Tibial artery (tissue), 4 donors: Measurements from ENCODE around the gene ATP9B.
A peak's percentile ranks its signal among the peaks of the same experiment; 100 is the strongest.

Experiments
- DNase-seq, 2 donors: peaks; one replicate each; pipeline ENCODE4 v3.0.0-alpha.2; 2019
- H3K27ac ChIP-seq, 2 donors: fragments of 200-600 bp; sonication (generic) in 1 of 2; 1 replicate in 1 of 2; 2 replicates in 1 of 2; pipeline ENCODE4 v1.5.1; 2018 to 2019; ENCODE audit warnings: mild to moderate bottlenecking in 1 of 2
- H3K27me3 ChIP-seq, 2 donors: fragments of 200-600 bp; sonication (generic) in 1 of 2; one replicate each; pipeline versions ENCODE4 v1.5.1 to v1.6.0; 2016 to 2019
- H3K36me3 ChIP-seq, 3 donors: fragments of 200-600 bp; sonication (generic) in 2 of 3; one replicate each; pipeline ENCODE4 v1.5.1; 2016 to 2019; ENCODE audit warnings: mild to moderate bottlenecking in 2 of 3
- H3K4me1 ChIP-seq, 4 donors: fragments of 200-600 bp; sonication (generic) in 2 of 4; 1 replicate in 3 of 4; 2 replicates in 1 of 4; pipeline ENCODE4 v1.5.1; 2016 to 2019
- H3K4me3 ChIP-seq, 2 donors: fragments of 200-600 bp; sonication (generic) in 1 of 2; 1 replicate in 1 of 2; 2 replicates in 1 of 2; pipeline ENCODE4 v1.5.1; 2018 to 2019; ENCODE audit warnings: mild to moderate bottlenecking in 2 of 2
- H3K9me3 ChIP-seq, 3 donors: fragments of 200-600 bp; sonication (generic) in 1 of 3; one replicate each; pipeline ENCODE4 v1.5.1; 2016 to 2019
- intact Hi-C: fragments of 100-400 bp; cut with DNase I; formaldehyde crosslinking; loops from one replicate; pipeline ENCODE4 v1.15.0; 2023; ENCODE audit warnings: low total_unique reads
- TF ChIP-seq, protein P1 (sequence below), 2 experiments: fragments of 200-600 bp in 1 of 2; fragments of 450-650 bp in 1 of 2; IDR thresholded peaks; one replicate each; pipeline ENCODE4 v1.5.1; 2017 to 2019; ENCODE audit warnings: antibody characterized with exemption in 2 of 2, mild to moderate bottlenecking in 1 of 2, moderate library complexity in 1 of 2

The ATP9B gene

DNA sequence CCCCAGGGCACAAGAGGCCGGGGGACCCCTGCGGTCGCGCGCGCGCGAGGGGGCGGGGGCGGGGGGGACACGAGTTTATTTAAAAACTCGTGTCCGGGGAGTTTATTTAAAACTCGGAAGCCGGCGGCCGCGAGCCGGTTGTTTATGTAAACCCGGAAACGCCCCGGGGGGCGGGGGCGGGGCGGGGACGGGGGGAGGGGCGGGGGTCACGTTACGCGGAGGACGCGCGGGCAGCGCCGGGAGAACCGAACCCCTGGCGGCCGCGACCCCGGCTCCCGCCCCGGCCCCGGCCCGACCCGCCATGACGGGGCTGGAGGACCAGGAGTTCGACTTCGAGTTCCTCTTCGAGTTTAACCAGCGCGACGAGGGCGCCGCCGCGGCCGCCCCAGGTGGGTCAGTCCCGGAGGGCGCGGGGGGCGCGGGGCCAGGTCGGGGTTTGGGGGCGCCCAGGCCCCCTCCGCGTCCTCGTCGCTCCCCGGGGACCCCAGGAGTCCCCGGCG is 330.9 kb downstream of the ATP9B start:
- Histone ChIP-seq H3K9me3 (no peaks in the 10 kb centered on the region), H3K4me1 (peaks cover 0 to 57% (median 43%) of the 10 kb centered on the region in 4 donors), H3K36me3 (no peaks in the 10 kb centered on the region), H3K27me3 (no peaks in the 10 kb centered on the region), H3K4me3 (peak overlapping the region; percentile 80 to 84), H3K27ac (peak overlapping the region; percentile 85 to 90)
- TF ChIP-seq, protein P1, sequence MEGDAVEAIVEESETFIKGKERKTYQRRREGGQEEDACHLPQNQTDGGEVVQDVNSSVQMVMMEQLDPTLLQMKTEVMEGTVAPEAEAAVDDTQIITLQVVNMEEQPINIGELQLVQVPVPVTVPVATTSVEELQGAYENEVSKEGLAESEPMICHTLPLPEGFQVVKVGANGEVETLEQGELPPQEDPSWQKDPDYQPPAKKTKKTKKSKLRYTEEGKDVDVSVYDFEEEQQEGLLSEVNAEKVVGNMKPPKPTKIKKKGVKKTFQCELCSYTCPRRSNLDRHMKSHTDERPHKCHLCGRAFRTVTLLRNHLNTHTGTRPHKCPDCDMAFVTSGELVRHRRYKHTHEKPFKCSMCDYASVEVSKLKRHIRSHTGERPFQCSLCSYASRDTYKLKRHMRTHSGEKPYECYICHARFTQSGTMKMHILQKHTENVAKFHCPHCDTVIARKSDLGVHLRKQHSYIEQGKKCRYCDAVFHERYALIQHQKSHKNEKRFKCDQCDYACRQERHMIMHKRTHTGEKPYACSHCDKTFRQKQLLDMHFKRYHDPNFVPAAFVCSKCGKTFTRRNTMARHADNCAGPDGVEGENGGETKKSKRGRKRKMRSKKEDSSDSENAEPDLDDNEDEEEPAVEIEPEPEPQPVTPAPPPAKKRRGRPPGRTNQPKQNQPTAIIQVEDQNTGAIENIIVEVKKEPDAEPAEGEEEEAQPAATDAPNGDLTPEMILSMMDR (IDR thresholded peaks at IDR 0.05), result no peak
- peak; percentile 78 to 86 for DNase-seq
- intact Hi-C loops, result loop anchor here (5.0 kb wide), 1 partner anchor 107 kb away; no protein-coding TSS in a partner anchor

DNA sequence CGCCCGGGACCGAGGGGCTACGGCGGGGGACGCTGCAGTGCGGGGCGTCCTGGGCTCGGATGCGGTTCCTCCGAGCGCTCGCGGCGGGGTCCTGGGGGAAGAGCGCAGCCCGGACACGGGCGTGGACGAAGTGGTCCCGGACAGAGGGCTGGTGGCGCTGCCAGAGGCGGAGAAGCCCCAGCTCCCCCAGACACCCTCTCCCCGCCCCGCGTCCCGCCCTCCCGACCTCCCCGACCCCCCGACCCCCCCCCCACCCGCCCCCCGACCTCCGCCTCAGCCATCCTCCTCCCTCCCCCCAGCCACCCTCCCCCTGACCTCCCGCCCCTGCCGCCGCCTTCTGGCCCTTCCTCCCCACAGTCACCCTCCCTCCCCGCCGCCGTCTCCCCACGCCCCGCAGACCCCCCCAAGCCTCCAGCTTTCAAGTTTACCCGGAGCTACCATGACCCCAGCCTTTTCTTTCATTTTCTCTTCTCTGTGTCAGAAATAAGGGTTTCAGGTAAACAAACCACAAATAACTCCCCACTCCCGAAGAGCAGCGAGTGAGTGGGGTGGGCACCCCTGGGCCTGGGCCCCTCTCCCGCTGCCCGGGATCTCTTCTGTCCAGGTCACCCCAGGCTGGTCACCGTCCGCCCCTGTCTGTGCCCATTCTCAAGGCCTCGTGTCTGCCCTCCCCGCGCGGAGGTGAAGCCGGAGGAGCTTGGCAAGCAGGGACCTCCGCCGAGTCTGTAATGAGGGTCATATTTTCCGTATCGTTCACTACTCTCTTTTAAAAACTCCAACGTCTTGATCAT is 331.6 kb downstream of the ATP9B start:
- peaks cover 0 to 55% (median 43%) of the 10 kb centered on the region in 4 donors for H3K4me1 ChIP-seq
- peak overlapping the region; percentile 80 to 84 for H3K4me3 ChIP-seq
- no peaks in the 10 kb centered on the region for H3K27me3 ChIP-seq
- no peaks in the 10 kb centered on the region for H3K9me3 ChIP-seq
- TF ChIP-seq, protein P1 (IDR thresholded peaks at IDR 0.05), result no peak
- no peaks in the 10 kb centered on the region for H3K36me3 ChIP-seq
- intact Hi-C loops, result loop anchor here (5.0 kb wide), 1 partner anchor 107 kb away; no protein-coding TSS in a partner anchor
- H3K27ac ChIP-seq, result peak overlapping the region; percentile 85 to 90
- no peak for DNase-seq

DNA sequence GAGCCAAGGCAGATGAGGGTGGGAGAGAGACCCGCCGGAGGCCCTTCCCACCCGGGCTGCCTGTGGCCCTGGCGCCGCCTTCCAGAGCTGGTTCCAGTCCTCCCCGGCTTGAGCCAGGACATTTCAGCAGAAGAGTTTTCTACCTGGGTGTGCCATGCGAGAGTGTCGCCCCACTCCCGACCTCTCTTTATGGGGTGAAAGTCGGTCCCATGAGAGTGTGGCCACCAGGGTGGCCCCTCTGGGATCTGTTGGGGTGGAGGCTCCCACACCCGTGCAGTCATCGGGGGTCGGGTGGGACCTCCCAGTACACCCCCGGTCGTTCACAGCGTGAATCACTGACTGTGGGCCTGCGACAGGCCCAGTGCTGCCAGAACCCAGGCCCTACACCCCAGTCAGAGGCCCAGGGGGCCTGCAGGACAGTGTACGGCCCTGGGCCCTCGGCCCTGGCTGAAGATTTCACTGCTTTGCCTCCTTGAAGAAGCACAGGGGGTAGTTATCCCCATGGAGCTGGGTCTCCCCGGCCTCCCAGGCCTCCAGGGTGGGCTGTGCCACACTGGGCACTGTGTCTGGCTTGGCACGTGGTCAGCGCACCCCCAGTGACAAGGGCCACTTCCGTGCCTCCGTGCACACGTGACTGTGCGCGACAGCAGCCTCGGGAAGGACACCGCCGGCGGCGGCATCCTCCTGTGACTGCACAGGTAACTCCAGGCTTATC is 332.5 kb downstream of the ATP9B start:
- Histone ChIP-seq H3K9me3 (no peaks in the 10 kb centered on the region), H3K27me3 (no peaks in the 10 kb centered on the region), H3K27ac (peak overlapping the region; percentile 85 to 90), H3K4me3 (no peak overlapping the region), H3K4me1 (peaks cover 0 to 53% (median 41%) of the 10 kb centered on the region in 4 donors), H3K36me3 (no peaks in the 10 kb centered on the region)
- TF ChIP-seq, protein P1 (IDR thresholded peaks at IDR 0.05), result no peak
- intact Hi-C loops, result loop anchor here (5.0 kb wide), 1 partner anchor 106 kb away; no protein-coding TSS in a partner anchor
- no peak for DNase-seq

DNA sequence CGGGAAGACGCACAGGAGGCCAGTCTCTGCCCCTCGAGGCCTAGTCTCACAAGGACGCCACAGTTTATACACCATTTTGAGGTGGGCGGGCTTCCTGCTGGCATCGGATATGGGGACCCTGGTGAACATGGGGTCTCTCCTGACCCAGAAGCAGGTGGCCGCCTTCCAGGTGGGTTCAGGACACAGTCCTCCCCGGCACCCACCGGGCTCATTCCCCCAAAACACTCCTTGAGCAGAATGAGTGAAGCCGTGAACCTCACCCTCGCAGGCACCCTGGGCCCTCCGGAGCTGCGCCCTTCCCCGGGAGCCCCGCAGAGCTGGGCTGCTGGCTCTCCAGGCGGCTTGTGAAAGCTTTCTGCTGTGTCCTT is 333.0 kb downstream of the ATP9B start:
- Histone ChIP-seq H3K9me3 (no peaks in the 10 kb centered on the region), H3K27ac (peak overlapping the region; percentile 85 to 90), H3K36me3 (no peaks in the 10 kb centered on the region), H3K4me1 (peaks cover 0 to 48% (median 36%) of the 10 kb centered on the region in 4 donors), H3K27me3 (no peaks in the 10 kb centered on the region), H3K4me3 (no peak overlapping the region)
- DNase-seq, result no peak
- intact Hi-C loops, result loop anchor here (5.0 kb wide), 1 partner anchor 105 kb away; no protein-coding TSS in a partner anchor
- TF ChIP-seq, protein P1 (IDR thresholded peaks at IDR 0.05), result no peak

DNA sequence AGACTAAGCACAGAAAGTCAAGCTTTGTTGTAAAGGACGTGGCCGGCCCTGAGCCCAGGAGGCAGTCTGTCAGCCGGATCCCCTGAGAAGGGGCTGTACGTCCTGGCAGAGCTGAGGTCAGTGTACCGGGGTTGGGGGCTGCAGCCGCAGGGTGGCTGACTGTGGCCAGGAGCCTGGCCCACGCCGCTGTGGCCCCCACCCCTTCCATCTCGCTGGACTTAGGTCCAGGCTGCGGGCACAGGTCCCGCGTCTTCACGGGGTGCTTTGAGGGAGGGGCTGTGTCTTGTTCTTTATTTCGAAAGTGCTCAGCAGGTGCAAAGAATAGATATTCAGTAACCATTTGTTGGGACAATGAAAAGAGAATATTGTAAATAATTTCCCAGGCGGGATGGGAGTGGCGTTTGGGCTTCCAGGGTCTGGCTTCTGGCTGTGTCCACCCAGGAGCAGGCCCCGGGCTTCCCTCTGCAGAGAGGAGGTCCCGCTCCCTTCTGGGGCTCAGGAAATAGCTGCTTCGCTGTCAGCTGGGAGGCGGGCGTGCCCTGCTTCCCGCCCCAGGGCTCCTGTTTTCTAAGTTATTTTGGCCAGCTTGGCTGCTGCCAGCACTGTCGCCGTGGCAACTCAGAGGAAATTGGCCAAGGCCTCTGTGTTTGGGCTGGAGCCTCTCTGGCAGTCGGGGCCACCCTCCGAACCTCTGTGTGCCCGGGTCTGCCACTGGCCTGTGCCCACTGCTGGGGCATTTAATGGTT is 334.0 kb downstream of the ATP9B start:
- Histone ChIP-seq H3K27me3 (no peaks in the 10 kb centered on the region), H3K4me3 (peak overlapping the region; percentile 23 to 40), H3K9me3 (no peaks in the 10 kb centered on the region), H3K27ac (peak overlapping the region; percentile 85 to 90), H3K36me3 (no peaks in the 10 kb centered on the region), H3K4me1 (peaks cover 0 to 46% (median 35%) of the 10 kb centered on the region in 4 donors)
- intact Hi-C loops, result loop anchor here (5.0 kb wide), 1 partner anchor 104 kb away; no protein-coding TSS in a partner anchor
- DNase-seq, result peak; percentile 88 to 95
- TF ChIP-seq, protein P1 (IDR thresholded peaks at IDR 0.05), result no peak
